ENCODE data around the gene SOCS2. TPM values are rescaled to one million over a fixed set of nuclear protein-coding genes. Genes with fewer than 3 reads are reported as not detected.
A peak's percentile ranks its signal among the peaks of the same experiment; 100 is the strongest.

The SOCS2 gene
- polyA plus RNA-seq, 1 donor (not counting 4 experiments of a cell fraction or from before 2014, with no cell fraction given), result 15.0 TPM

GRCh38 chr12:93626160-93626559 is 53.7 kb downstream of the SOCS2 start:
- H3K4me3 ChIP-seq (ENCODE audit: control insufficient read depth in 2 of 3, extremely low read depth in 1 of 3, insufficient read depth in 2 of 3, low read depth in 1 of 3, low read length in 3 of 3), result no peak overlapping the region
- H4K20me1 ChIP-seq (ENCODE audit: control insufficient read depth, extremely low read depth, insufficient read depth, low read length), result no peaks in the 10 kb centered on the region
- TF ChIP-seq CTCF (optimal IDR thresholded peaks at IDR 0.05 in 1 of 3, IDR thresholded peaks at IDR 0.05 in 1 of 3, conservative IDR thresholded peaks at IDR 0.05 in 1 of 3; ENCODE audit: extremely low read depth in 1 of 3, insufficient read depth in 2 of 3, low read length in 3 of 3), result no peak
- no peak for TF ChIP-seq EZH2 (IDR thresholded peaks at IDR 0.05; ENCODE audit: low read length)
- H3K9me1 ChIP-seq (ENCODE audit: control insufficient read depth, extremely low read depth, insufficient read depth, low read length), result no peaks in the 10 kb centered on the region
- H2AFZ ChIP-seq (ENCODE audit: control insufficient read depth, low read length), result no peak overlapping the region
- no peaks in the 10 kb centered on the region for H3K27me3 ChIP-seq (ENCODE audit: control insufficient read depth, extremely low read depth, insufficient read depth, low read length)
- no peak overlapping the region for H3K9ac ChIP-seq (ENCODE audit: control insufficient read depth, extremely low read depth, insufficient read depth, low read length)
- no peak overlapping the region for H3K27ac ChIP-seq (ENCODE audit: control insufficient read depth, insufficient read depth, low read length)
- FAIRE-seq (no peak), DNase-seq (ENCODE audit: low read depth, low spot score) (peak; percentile 4)
- no peaks in the 10 kb centered on the region for H3K36me3 ChIP-seq (ENCODE audit: control insufficient read depth in 2 of 2, extremely low read depth in 1 of 2, insufficient read depth in 2 of 2, low read length in 2 of 2)
- H3K9me3 ChIP-seq (ENCODE audit: control insufficient read depth, low read depth, low read length), result no peaks in the 10 kb centered on the region
- dilution Hi-C loops (cut with MboI; ENCODE audit: extremely low pct_ligation_motif_present, low sequenced_read_pairs), result no loop called here
- H3K79me2 ChIP-seq (ENCODE audit: control insufficient read depth, insufficient read depth, low read length), result no peaks in the 10 kb centered on the region
- no peak overlapping the region for H3K4me2 ChIP-seq (ENCODE audit: control insufficient read depth, extremely low read depth, insufficient read depth, low read depth, low read length)
- peaks cover 18% of the 10 kb centered on the region for H3K4me1 ChIP-seq (ENCODE audit: control insufficient read depth, extremely low read depth, insufficient read depth, low read length)

Other genes with a start within 250 kb of the SOCS2 start
- gene NUDT4, start 194.8 kb upstream of the SOCS2 start, polyA plus RNA-seq, result 19.2 to 33.2 TPM (median 21.1 TPM) in 3 replicates
- 171 to 218 TPM (median 172 TPM) in 3 replicates for gene UBE2N, start 130.7 kb upstream of the SOCS2 start, polyA plus RNA-seq
- 55.3 to 110 TPM (median 72.1 TPM) in 3 replicates for gene MRPL42, start 105.2 kb upstream of the SOCS2 start, polyA plus RNA-seq
- 11.2 to 13.6 TPM (median 13.5 TPM) in 3 replicates for gene CRADD, start 104.7 kb downstream of the SOCS2 start, polyA plus RNA-seq

Data from keratinocyte (primary cell).